ENCODE data around the gene BTBD2.

- TF ChIP-seq POLR2AphosphoS5 (IDR thresholded peaks at IDR 0.05; ENCODE audit: low read depth) (peak; percentile 9), CTCF (conservative IDR thresholded peaks at IDR 0.05; ENCODE audit: low read depth in 2 of 2) (no peak), EZH2 (IDR thresholded peaks at IDR 0.05; ENCODE audit: low read depth, unreplicated experiment) (no peak), ZNF331 (CRISPR knock-in tag; IDR thresholded peaks at IDR 0.05; ENCODE audit: low read depth) (no peak), REST (IDR thresholded peaks at IDR 0.05; ENCODE audit: unreplicated experiment) (no peak), JUNB (IDR thresholded peaks at IDR 0.05; ENCODE audit: unreplicated experiment) (no peak), EZH2phosphoT487 (IDR thresholded peaks at IDR 0.05; ENCODE audit: unreplicated experiment) (no peak), CREB1 (CRISPR knock-in tag; IDR thresholded peaks at IDR 0.05; ENCODE audit: low read depth) (peak; percentile 65), NANOG (IDR thresholded peaks at IDR 0.05; ENCODE audit: borderline replicate concordance) (no peak), ZNF114 (CRISPR knock-in tag; IDR thresholded peaks at IDR 0.05) (no peak), ETS1 (IDR thresholded peaks at IDR 0.05) (no peak)
These were observed 26.4 kb upstream of the BTBD2 start for GRCh38 chr19:2041683-2042484.
